ENCODE data around the gene FOXP1. TPM values are rescaled to one million over a fixed set of nuclear protein-coding genes. Genes with fewer than 3 reads are reported as not detected.

FOXP1 gene
- total and polyA plus RNA-seq, 2 donors (not counting 1 experiment from before 2014, with no cell fraction given): 70.3 to 101 TPM

GRCh38 chr3:71543371-71544016, 40.0 kb downstream of the FOXP1 start:
- Histone ChIP-seq H3K27ac (ENCODE audit: insufficient read depth, low read length) (no peak overlapping the region), H3K4me2 (ENCODE audit: extremely low read depth, insufficient read depth, low read length) (no peak overlapping the region)

GRCh38 chr3:71542521-71543370, 40.8 kb downstream of the FOXP1 start:
- Histone ChIP-seq H3K36me3 (ENCODE audit: control insufficient read depth, insufficient read depth, low read length) (no peaks in the 10 kb centered on the region), H2AFZ (ENCODE audit: low read length) (peak overlapping the region; percentile 93), H4K20me1 (ENCODE audit: control insufficient read depth, extremely low read depth, insufficient read depth, low read length) (no peaks in the 10 kb centered on the region), H3K27me3 (ENCODE audit: control insufficient read depth, insufficient read depth, low read length) (no peaks in the 10 kb centered on the region), H3K27ac (ENCODE audit: insufficient read depth, low read length) (peak overlapping the region; percentile 46), H3K9me3 (ENCODE audit: control insufficient read depth, insufficient read depth, low read depth, low read length) (no peaks in the 10 kb centered on the region), H3K9ac (ENCODE audit: insufficient read depth, low read length) (no peak overlapping the region), H3K4me1 (ENCODE audit: control insufficient read depth, extremely low read depth, insufficient read depth, low read length) (peaks cover 11% of the 10 kb centered on the region), H3K4me3 (replicated peaks in 1 of 4; ENCODE audit: control extremely low read depth in 1 of 4, insufficient read depth in 1 of 4, low read depth in 3 of 4, low read length in 4 of 4) (peak overlapping the region in 3 of 4 experiments; percentile 6 to 37 (median 7)), H3K4me2 (ENCODE audit: extremely low read depth, insufficient read depth, low read length) (peak overlapping the region; percentile 93), H3K79me2 (ENCODE audit: control insufficient read depth, insufficient read depth, low read length) (no peaks in the 10 kb centered on the region)
- peak; percentile 96 for DNase-seq (ENCODE audit: low read depth in 2 of 2)
- TF ChIP-seq EZH2 (IDR thresholded peaks at IDR 0.05; ENCODE audit: low read length, missing control alignments): no peak
- TF ChIP-seq CTCF (conservative IDR thresholded peaks at IDR 0.05 in 1 of 2, IDR thresholded peaks at IDR 0.05 in 1 of 2; ENCODE audit: low read depth in 1 of 2, low read length in 2 of 2): no peak

More at GRCh38 chr3:71543371-71544016, 40.0 kb downstream of the FOXP1 start:
- Histone ChIP-seq H3K9ac (ENCODE audit: insufficient read depth, low read length) (no peak overlapping the region), H3K4me1 (ENCODE audit: control insufficient read depth, extremely low read depth, insufficient read depth, low read length) (peaks cover 11% of the 10 kb centered on the region), H3K4me3 (replicated peaks in 1 of 4; ENCODE audit: control extremely low read depth in 1 of 4, insufficient read depth in 1 of 4, low read depth in 3 of 4, low read length in 4 of 4) (no peak overlapping the region), H3K27me3 (ENCODE audit: control insufficient read depth, insufficient read depth, low read length) (no peaks in the 10 kb centered on the region), H3K79me2 (ENCODE audit: control insufficient read depth, insufficient read depth, low read length) (no peaks in the 10 kb centered on the region), H2AFZ (ENCODE audit: low read length) (no peak overlapping the region), H3K36me3 (ENCODE audit: control insufficient read depth, insufficient read depth, low read length) (no peaks in the 10 kb centered on the region), H4K20me1 (ENCODE audit: control insufficient read depth, extremely low read depth, insufficient read depth, low read length) (no peaks in the 10 kb centered on the region), H3K9me3 (ENCODE audit: control insufficient read depth, insufficient read depth, low read depth, low read length) (no peaks in the 10 kb centered on the region)
- DNase-seq (ENCODE audit: low read depth in 2 of 2): no peak
- no peak for TF ChIP-seq CTCF (conservative IDR thresholded peaks at IDR 0.05 in 1 of 2, IDR thresholded peaks at IDR 0.05 in 1 of 2; ENCODE audit: low read depth in 1 of 2, low read length in 2 of 2)
- no peak for TF ChIP-seq EZH2 (IDR thresholded peaks at IDR 0.05; ENCODE audit: low read length, missing control alignments)

- TF ChIP-seq EZH2 (IDR thresholded peaks at IDR 0.05; ENCODE audit: low read length, missing control alignments) (no peak), CTCF (conservative IDR thresholded peaks at IDR 0.05 in 1 of 2, IDR thresholded peaks at IDR 0.05 in 1 of 2; ENCODE audit: low read depth in 1 of 2, low read length in 2 of 2) (no peak)
- no peak overlapping the region for H3K9ac ChIP-seq (ENCODE audit: insufficient read depth, low read length)
- peak; percentile 52 to 56 for DNase-seq (ENCODE audit: low read depth in 2 of 2)
- no peaks in the 10 kb centered on the region for H3K9me3 ChIP-seq (ENCODE audit: control insufficient read depth, insufficient read depth, low read depth, low read length)
- no peak overlapping the region for H3K27ac ChIP-seq (ENCODE audit: insufficient read depth, low read length)
- H3K27me3 ChIP-seq (ENCODE audit: control insufficient read depth, insufficient read depth, low read length): no peaks in the 10 kb centered on the region
- peaks cover 21% of the 10 kb centered on the region for H3K4me1 ChIP-seq (ENCODE audit: control insufficient read depth, extremely low read depth, insufficient read depth, low read length)
- H4K20me1 ChIP-seq (ENCODE audit: control insufficient read depth, extremely low read depth, insufficient read depth, low read length): no peaks in the 10 kb centered on the region
- no peak overlapping the region for H3K4me3 ChIP-seq (replicated peaks in 1 of 4; ENCODE audit: control extremely low read depth in 1 of 4, insufficient read depth in 1 of 4, low read depth in 3 of 4, low read length in 4 of 4)
- H2AFZ ChIP-seq (ENCODE audit: low read length): no peak overlapping the region
- no peaks in the 10 kb centered on the region for H3K36me3 ChIP-seq (ENCODE audit: control insufficient read depth, insufficient read depth, low read length)
- no peaks in the 10 kb centered on the region for H3K79me2 ChIP-seq (ENCODE audit: control insufficient read depth, insufficient read depth, low read length)
- no peak overlapping the region for H3K4me2 ChIP-seq (ENCODE audit: extremely low read depth, insufficient read depth, low read length)
Measured at GRCh38 chr3:71541313-71541712, 42.2 kb downstream of the FOXP1 start.

All from fibroblast of lung (primary cell).